GM18870 (cell line): ENCODE data around the gene PPIL6.
"Not testable (repeated sequence)": the region's sequence is repeated elsewhere in the genome, so short reads cannot be mapped to it uniquely, and the experiment has no call there.

Source experiments
- ATAC-seq: cut with Tn5 transposase; IDR thresholded peaks from one replicate; pipeline ENCODE4 v1.9.1; 2021; ENCODE audit warnings: moderate library complexity; ENCODE audit not compliant: unreplicated experiment

Gene PPIL6

GRCh38 chr6:109369728-109370127 lies 70.7 kb downstream of the PPIL6 start:
- no peak for ATAC-seq

- ATAC-seq, result not testable (repeated sequence)
These were observed 75.9 kb downstream of the PPIL6 start for GRCh38 chr6:109364382-109365078.

- no peak for ATAC-seq
These were observed 76.7 kb downstream of the PPIL6 start for GRCh38 chr6:109363753-109364152.

GRCh38 chr6:109362102-109362884 lies 78.1 kb downstream of the PPIL6 start:
- ATAC-seq, result no peak

- ATAC-seq, result no peak
These were observed 79.6 kb downstream of the PPIL6 start for GRCh38 chr6:109360791-109361190.

- ATAC-seq, result no peak
These were observed 80.1 kb downstream of the PPIL6 start for GRCh38 chr6:109360281-109360680.

GRCh38 chr6:109359248-109359647 lies 81.2 kb downstream of the PPIL6 start:
- ATAC-seq, result no peak

- no peak for ATAC-seq
These were observed 82.2 kb downstream of the PPIL6 start for GRCh38 chr6:109358204-109358603.

GRCh38 chr6:109356237-109356636 lies 84.2 kb downstream of the PPIL6 start:
- ATAC-seq, result no peak

- ATAC-seq, result no peak
These were observed 88.9 kb downstream of the PPIL6 start for GRCh38 chr6:109351231-109352130.

- ATAC-seq, result no peak
These were observed 90.9 kb downstream of the PPIL6 start for GRCh38 chr6:109349419-109349987.

- no peak for ATAC-seq
These were observed 92.2 kb downstream of the PPIL6 start for GRCh38 chr6:109348226-109348625.

- no peak for ATAC-seq
These were observed 92.6 kb downstream of the PPIL6 start for GRCh38 chr6:109347779-109348178.

- ATAC-seq, result no peak
These were observed 94.4 kb downstream of the PPIL6 start for GRCh38 chr6:109345986-109346385.

GRCh38 chr6:109344226-109344625 lies 96.2 kb downstream of the PPIL6 start:
- no peak for ATAC-seq

- no peak for ATAC-seq
These were observed 96.9 kb downstream of the PPIL6 start for GRCh38 chr6:109343518-109343917.

GRCh38 chr6:109342911-109343310 lies 97.5 kb downstream of the PPIL6 start:
- ATAC-seq, result no peak

- ATAC-seq, result no peak
These were observed 97.9 kb downstream of the PPIL6 start for GRCh38 chr6:109342506-109342905.

- ATAC-seq, result no peak
These were observed 99.6 kb downstream of the PPIL6 start for GRCh38 chr6:109340811-109341210.
